Prostate gland (tissue), 2 donors: ENCODE data around the gene DLGAP1. TPM values are rescaled to one million over a fixed set of nuclear protein-coding genes. Genes with fewer than 3 reads are reported as not detected.

Experiments used
- DNase-seq: peaks from one replicate; pipeline ENCODE4 v3.0.0-alpha.2; 2019; ENCODE audit warnings: low spot score
- H3K27ac ChIP-seq, 2 donors: fragments of 200-600 bp; sonication (generic); 2 replicates each; pipeline ENCODE4 v1.5.1; 2017 to 2019
- H3K27me3 ChIP-seq: fragments of 200-600 bp; sonication (generic); replicated peaks from 2 replicates; pipeline ENCODE4 v1.5.1; 2019; ENCODE audit not compliant: insufficient read depth
- H3K36me3 ChIP-seq, 2 donors: fragments of 200-600 bp; sonication (generic); 1 replicate in 1 of 2; 2 replicates in 1 of 2; pipeline versions ENCODE4 v1.5.1 to v1.8.1; 2017 to 2019
- H3K4me1 ChIP-seq: fragments of 200-600 bp; sonication (generic); replicated peaks from 2 replicates; pipeline ENCODE4 v1.5.1; 2019
- H3K4me3 ChIP-seq, 2 donors: fragments of 200-600 bp; sonication (generic); 2 replicates each; pipeline ENCODE4 v1.5.1; 2017 to 2019
- H3K9me3 ChIP-seq: fragments of 200-600 bp; sonication (generic); 2 replicates; pipeline ENCODE4 v1.5.1; 2017
- CTCF ChIP-seq, 4 experiments: fragments of 200-600 bp in 2 of 4; fragments of 450-650 bp in 2 of 4; sonication (generic) in 2 of 4; IDR thresholded peaks; 1 replicate in 3 of 4; 2 replicates in 1 of 4; pipeline ENCODE4 v1.5.1; 2016 to 2019; ENCODE audit warnings: antibody characterized with exemption in 4 of 4, mild to moderate bottlenecking in 2 of 4, moderate library complexity in 2 of 4
- POLR2A ChIP-seq: fragments of 450-650 bp; IDR thresholded peaks from one replicate; pipeline ENCODE4 v1.6.1; 2016; ENCODE audit warnings: antibody characterized with exemption, mild to moderate bottlenecking
- POLR2AphosphoS5 ChIP-seq: sonication (generic); formaldehyde crosslinking; IDR thresholded peaks from one replicate; pipeline ENCODE4 v1.6.1; 2017; ENCODE audit warnings: antibody characterized with exemption
- WGBS: methylation state at CpG from one replicate; pipeline ENCODE4 v1.1.5; 2018; 5-methylcytosine and 5-hydroxymethylcytosine counted together
- intact Hi-C: fragments of 100-400 bp; cut with DNase I; formaldehyde crosslinking; loops from one replicate; pipeline ENCODE4 v1.14.2; 2022
- total RNA-seq, 2 donors: library from RNA; depleted of rRNA; stranded (reverse); fragments of >200 nt; gene quantifications; one replicate each; pipeline ENCODE4 v1.1.0, GENCODE V29; 2016

DLGAP1 gene
- total RNA-seq, 2 donors from 2014 or later: 42.2 to 66.7 TPM

DNA sequence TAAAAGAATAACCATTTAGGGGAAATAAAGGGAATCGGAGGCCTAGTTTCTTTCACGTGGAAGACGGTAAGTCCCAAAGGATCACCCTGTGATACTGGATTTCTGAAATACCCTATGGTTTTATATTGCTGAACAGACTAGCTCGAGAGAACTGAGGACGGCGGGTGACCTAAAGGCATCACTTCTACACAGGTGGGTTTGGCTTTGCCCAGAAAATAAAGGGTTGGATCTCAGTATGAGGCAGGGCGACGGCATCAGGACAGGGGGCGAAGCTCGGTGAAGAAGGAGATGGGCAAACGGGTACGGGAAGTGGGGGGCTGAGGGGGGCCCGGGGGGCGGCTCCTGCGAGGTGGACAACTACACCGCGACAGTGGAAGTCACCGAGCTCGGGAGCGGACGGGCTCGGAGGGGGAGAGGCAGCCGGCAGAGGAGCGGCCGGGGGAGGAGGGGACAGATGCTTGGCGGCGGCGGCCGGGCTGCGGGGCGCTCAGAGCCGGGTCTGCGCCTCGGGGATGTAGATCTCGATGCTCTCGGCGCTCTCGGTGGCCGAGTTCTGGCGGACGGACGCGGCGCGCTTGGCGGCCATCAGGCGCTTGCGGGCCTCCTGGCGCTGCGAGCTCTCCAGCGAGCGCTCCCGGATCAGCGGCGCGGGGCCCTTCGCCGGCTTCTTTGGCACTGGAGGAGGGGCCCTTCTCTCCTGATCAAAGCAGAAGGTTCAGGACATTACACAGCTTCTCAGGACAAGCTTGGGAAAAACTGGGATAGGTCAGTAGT lies 956.2 kb downstream of the DLGAP1 start:
- Histone ChIP-seq H3K4me3 (peak overlapping the region; percentile 23 to 30), H3K9me3 (no peaks in the 10 kb centered on the region), H3K4me1 (no peaks in the 10 kb centered on the region), H3K27ac (no peak overlapping the region), H3K36me3 (no peaks in the 10 kb centered on the region), H3K27me3 (no peaks in the 10 kb centered on the region)
- 14% methylated on average over 54 of the region's 58 CpGs for WGBS
- intact Hi-C loops: no loop called here
- peak; percentile 12 for DNase-seq
- TF ChIP-seq POLR2AphosphoS5 (no peak), CTCF (IDR thresholded peaks at IDR 0.05) (no peak), POLR2A (no peak)

DNA sequence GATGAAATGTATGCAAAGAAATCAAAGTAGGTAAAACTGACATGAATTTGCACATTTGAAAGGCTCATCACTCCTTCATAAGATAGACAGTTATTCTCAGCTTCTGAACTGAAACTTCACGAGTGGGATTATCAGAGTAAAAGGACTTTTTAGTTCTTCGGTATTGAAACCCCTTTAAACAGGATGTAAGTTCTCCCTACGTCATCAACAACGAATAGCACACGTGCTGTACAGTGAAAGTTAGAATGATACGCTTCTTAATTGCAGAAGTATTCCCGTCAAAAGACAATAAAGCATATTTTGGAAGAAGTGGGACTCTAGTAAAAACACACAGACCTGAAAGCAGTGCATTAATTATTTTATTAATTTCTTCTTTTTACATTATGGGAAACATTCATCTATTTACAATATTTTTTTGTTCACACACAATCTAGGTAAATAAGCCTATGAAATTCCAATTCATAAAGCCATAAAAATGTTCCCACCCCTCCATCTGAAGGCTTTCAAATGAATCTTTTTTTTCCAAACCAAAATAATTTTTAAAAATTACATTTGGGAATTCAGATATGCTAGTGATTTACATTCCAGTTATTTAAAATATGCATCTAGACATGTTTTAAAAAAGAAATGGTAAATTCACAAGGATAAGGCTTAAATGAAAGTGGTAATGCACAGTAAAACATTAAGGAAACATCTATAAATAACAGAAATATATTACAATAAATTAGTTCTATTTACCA lies 959.2 kb downstream of the DLGAP1 start:
- Histone ChIP-seq H3K27ac (no peak overlapping the region), H3K36me3 (no peaks in the 10 kb centered on the region), H3K27me3 (no peaks in the 10 kb centered on the region), H3K4me3 (no peak overlapping the region), H3K4me1 (no peaks in the 10 kb centered on the region), H3K9me3 (no peaks in the 10 kb centered on the region)
- intact Hi-C loops: no loop called here
- no peak for DNase-seq
- WGBS: 85% methylated on average over 7 of the region's 7 CpGs
- TF ChIP-seq POLR2A: no peak
- TF ChIP-seq POLR2AphosphoS5: no peak
- TF ChIP-seq CTCF (IDR thresholded peaks at IDR 0.05): no peak

GRCh38 chr18:3494569-3494968 lies 960.5 kb downstream of the DLGAP1 start:
- no peaks in the 10 kb centered on the region for H3K4me1 ChIP-seq
- no peak overlapping the region for H3K4me3 ChIP-seq
- 94% methylated on average over 5 of the region's 5 CpGs for WGBS
- TF ChIP-seq CTCF (IDR thresholded peaks at IDR 0.05): no peak
- no peak for TF ChIP-seq POLR2AphosphoS5
- TF ChIP-seq POLR2A: no peak
- no peaks in the 10 kb centered on the region for H3K36me3 ChIP-seq
- no peaks in the 10 kb centered on the region for H3K27me3 ChIP-seq
- no peak overlapping the region for H3K27ac ChIP-seq
- no peak for DNase-seq
- H3K9me3 ChIP-seq: no peaks in the 10 kb centered on the region
- intact Hi-C loops: no loop called here

GRCh38 chr18:3494245-3494526 lies 960.9 kb downstream of the DLGAP1 start:
- H3K36me3 ChIP-seq: no peaks in the 10 kb centered on the region
- no peak for DNase-seq
- no peaks in the 10 kb centered on the region for H3K27me3 ChIP-seq
- no peaks in the 10 kb centered on the region for H3K4me1 ChIP-seq
- intact Hi-C loops: no loop called here
- H3K9me3 ChIP-seq: no peaks in the 10 kb centered on the region
- no peak overlapping the region for H3K4me3 ChIP-seq
- 79% methylated on average over 4 of the region's 4 CpGs for WGBS
- no peak overlapping the region for H3K27ac ChIP-seq
- TF ChIP-seq POLR2A: no peak

- Histone ChIP-seq H3K4me1 (no peaks in the 10 kb centered on the region), H3K27me3 (no peaks in the 10 kb centered on the region), H3K4me3 (no peak overlapping the region), H3K27ac (no peak overlapping the region), H3K9me3 (no peaks in the 10 kb centered on the region), H3K36me3 (no peaks in the 10 kb centered on the region)
- DNase-seq: no peak
- intact Hi-C loops: no loop called here
- WGBS: 81% methylated on average over 9 of the region's 9 CpGs
- TF ChIP-seq POLR2A (no peak), POLR2AphosphoS5 (no peak), CTCF (IDR thresholded peaks at IDR 0.05) (no peak)
These were observed 961.4 kb downstream of the DLGAP1 start for GRCh38 chr18:3493501-3494244.
